HT-29 (cell line): Measurements from ENCODE around the gene MAP6. TPM values are rescaled to one million over a fixed set of nuclear protein-coding genes. Genes with fewer than 3 reads are reported as not detected.
"Not testable (repeated sequence)": the region's sequence is repeated elsewhere in the genome, so short reads cannot be mapped to it uniquely, and the experiment has no call there.

Experiments used
- DNase-seq: peaks from one replicate; pipeline ENCODE4 v3.0.0-alpha.2; 2015; ENCODE audit warnings: low spot score
- total RNA-seq: library from RNA; depleted of rRNA; stranded (reverse); fragments of >200 nt; shearing (Covaris generic); gene quantifications from 2 replicates; pipeline ENCODE4 v1.2.3, GENCODE V29; 2014

The MAP6 gene
- total RNA-seq, 1 experiment from 2014 or later: not detected

GRCh38 chr11:75593286-75593915 lies 75.4 kb downstream of the MAP6 start:
- DNase-seq: no peak

DNA sequence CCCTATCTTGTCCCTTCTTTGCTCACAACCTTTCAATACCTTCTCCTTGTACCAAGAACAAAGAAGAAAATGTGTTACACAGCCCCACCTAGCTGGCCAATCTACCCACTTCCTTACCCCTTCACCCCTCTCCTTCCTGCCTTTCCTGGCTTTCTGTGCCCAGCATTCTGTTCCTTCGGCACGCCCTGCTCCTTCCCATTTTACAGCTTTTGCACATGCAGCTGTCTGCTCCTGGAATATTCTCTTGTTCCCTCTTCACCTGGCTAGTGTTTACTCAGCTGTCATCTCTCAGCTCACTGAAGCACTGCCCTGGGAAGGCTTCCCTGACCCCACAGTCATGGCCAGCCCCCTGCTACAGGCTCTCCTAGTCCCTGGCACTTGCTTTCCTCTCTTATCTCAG lies 76.1 kb downstream of the MAP6 start:
- DNase-seq: no peak

- DNase-seq: no peak
Observed at GRCh38 chr11:75591966-75592365, 76.9 kb downstream of the MAP6 start.

DNA sequence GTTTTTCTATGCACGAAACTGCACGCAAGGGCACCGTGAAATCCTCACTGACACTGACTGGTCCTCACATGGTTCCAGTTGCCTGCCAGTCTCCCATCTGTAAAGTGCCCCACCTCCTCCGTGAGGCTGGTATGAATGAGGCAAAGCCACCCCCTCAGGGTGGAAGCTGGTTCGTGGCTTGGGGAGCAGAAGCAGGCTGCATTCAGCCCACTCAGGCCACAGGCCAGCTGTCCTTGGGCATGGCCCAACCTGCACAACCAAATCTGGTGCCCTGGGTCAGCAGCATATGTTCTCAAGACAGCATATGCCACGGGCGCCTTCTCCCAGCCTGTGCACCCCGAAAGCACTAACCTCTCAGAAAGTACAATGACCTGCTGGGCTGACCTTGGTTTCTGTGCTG lies 77.5 kb downstream of the MAP6 start:
- no peak for DNase-seq

- DNase-seq: no peak
Observed at GRCh38 chr11:75589933-75590332, 78.9 kb downstream of the MAP6 start.

DNA sequence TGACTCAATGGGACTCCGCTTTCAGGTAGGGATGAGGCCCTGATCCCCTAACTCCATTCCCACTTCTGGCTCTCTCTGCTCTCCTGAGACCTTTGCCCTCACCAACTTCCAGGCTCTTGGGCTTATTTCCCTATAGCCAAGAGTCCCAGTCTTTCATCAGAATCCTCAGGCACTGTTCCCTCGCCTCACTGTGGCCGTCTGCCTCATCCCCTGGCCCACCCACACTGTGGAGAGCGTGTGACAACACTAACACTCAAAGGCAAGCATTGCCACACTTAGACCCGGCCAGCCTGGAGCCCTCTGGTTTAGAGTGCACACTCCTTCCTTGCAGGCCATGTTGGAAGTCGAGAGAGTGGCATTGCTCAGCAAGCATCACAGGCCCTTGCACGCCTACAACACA lies 79.8 kb downstream of the MAP6 start:
- DNase-seq: no peak

DNA sequence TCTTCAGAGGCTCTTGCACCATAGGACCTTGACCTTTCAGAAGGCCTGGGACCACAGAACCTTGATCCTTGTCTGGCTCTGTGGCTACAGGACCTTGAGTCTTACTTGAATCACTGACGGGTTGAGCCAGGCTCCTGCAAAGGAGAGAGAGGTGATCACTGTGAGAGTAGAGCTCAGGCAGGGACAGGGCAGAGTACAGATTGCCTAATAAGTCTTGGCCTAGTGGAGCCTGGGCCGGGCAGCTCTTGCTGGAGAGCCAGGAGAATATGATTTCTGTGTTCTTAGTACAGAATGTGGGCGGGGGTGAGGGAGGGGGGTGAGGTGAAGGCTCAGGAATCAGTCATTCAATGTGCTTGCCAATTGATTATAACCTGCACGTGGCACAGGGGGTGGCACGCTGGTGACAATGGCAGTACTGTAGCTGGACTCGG lies 80.8 kb downstream of the MAP6 start:
- no peak for DNase-seq

GRCh38 chr11:75586395-75586794 lies 82.4 kb downstream of the MAP6 start:
- DNase-seq: no peak

GRCh38 chr11:75585293-75585670 lies 83.6 kb downstream of the MAP6 start:
- DNase-seq: no peak

DNA sequence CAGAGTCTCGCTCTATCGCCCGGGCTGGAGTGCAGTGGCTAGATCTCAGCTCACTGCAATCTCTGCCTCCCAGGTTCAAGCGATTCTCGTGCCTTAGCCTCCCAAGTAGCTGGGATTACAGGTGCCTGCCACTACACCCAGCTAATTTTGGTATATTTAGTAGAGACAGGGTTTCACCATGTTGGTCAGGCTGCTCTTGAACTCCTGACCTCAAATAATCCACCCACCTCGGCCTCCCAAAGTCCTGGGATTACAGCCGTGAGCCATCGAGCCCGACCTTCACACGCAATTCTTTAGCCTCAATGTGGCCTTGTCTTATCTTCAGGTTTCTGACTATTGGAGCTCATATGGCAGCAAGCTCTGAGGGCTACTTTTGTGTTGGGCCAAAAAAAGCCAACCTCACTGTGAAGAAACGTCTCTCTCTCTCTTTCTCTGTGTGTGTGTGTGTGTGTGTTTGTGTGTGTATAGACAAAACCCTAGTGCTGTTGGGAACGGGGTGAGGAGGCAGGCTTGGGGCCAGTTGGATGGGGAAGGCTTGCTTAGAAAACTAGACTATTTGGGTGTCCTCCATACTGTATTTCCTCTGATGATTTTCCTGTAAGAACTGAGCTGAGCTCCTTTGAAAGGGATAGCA lies 84.1 kb downstream of the MAP6 start:
- DNase-seq: not testable (repeated sequence)

DNA sequence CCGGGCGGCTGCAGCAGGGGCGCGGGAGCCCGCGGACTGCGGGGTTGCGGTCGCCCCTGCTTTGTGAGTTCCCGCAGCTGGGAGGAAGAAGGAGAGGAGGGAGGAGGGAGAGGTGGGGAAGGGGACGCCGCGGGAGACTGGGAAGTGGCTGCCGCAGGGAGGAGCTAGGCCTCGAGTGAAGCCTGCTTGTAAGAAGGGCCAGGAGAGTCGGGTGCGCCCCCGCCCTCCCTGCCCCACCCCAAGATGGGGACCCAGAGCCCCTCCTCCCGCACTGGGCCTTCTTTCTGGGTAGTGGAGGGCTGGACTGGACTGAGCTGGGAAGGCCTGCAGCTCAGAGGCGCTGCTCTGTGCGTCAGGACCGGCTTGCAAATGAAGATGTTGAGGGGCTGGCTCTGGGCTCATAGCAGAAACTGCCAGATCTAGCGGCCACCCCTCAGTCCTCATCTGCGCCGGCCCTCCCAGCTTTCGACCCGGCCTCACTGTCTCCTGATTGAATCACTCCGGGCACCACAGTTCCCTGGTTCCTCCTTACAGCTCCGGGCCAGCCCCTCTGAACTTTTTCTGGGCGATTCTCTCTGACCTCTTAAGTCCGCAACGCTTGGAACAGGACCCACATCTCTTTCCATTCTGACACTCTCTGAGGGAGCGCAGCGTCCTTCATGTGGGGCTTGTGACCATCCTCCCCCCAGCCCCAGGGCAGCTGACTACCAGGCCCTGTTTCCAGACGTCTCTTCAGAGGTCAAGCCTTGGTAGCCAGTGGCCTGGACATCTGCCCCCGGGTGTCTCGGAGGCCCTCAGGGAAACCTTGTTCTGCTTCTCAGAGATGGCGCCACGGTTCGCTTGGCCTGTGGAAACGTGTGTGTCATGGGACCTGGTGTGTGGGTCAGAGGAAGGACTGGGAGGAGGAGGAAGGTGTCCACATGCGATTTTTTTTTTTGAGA lies 84.8 kb downstream of the MAP6 start:
- no peak for DNase-seq

DNA sequence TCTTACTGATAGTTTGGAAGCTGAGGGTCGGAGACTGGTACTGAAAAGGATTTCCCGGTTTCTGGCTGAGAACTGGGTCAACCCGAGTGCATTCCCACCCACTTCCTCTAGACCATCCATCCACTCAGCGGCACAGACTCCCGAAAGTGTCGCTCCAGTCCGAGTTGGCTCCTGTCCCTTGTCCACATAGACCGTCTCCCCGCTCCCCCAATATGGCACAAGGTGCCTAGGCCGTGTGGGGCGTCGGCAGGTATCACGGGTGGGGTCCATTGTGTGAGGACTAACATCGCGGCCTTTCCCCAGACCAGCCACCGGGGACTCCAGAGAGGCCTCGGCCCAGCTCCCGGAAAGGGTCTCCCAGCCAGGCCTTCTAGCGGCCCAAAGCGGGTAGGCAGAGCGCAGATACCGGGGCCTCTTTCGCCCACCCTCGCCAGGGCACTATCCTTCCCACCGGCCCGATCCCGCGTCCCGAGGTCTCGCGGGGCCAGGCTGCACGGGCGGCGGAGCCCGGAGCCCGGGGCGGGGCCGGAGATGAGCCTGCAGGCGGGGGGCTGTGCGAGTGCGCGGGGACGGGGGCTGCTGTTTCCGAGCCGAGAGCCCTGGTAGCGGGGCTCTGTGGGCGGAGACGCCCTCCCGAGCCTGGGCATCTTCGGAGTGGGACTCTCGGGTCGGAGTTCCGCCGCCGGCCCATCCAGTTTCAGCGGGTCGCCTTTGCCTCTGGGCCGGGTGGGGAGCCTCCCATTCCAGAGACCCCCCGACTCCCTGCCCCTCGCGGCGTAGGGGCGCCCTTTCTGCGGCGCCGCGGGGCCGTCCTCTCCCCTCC lies 85.7 kb downstream of the MAP6 start:
- DNase-seq: peak; percentile 30

GRCh38 chr11:75582506-75582894 lies 86.3 kb downstream of the MAP6 start:
- no peak for DNase-seq

- DNase-seq: no peak
Observed at GRCh38 chr11:75579841-75580240, 89.0 kb downstream of the MAP6 start.

GRCh38 chr11:75578977-75579376 lies 89.9 kb downstream of the MAP6 start:
- DNase-seq: no peak

- peak; percentile 55 for DNase-seq
Observed at GRCh38 chr11:75577207-75577606, 91.6 kb downstream of the MAP6 start.

DNA sequence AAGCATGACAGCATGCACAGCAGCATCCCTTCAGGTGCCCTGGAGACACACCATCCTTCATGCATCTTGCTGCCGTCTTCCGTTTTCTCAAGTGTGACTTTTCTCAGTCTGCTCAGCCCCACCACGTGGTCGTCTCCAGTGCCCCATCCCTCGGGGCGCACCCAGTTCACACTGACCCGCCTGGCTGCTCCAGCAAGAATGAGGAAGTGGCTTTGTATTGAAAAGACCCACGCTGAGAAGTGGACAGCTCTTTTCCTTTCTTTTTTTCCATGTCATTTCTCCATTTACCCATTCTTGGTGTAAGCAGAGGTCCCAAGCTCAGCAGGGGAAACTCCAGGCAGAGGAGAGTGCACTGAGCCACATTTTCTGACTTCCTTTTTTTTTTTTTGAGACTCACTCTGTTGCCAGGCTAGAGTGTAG lies 92.3 kb downstream of the MAP6 start:
- peak; percentile 71 for DNase-seq

- DNase-seq: no peak
Observed at GRCh38 chr11:75576017-75576416, 92.8 kb downstream of the MAP6 start.

- DNase-seq: no peak
Observed at GRCh38 chr11:75574698-75575602, 93.9 kb downstream of the MAP6 start.

GRCh38 chr11:75572744-75573143 lies 96.1 kb downstream of the MAP6 start:
- no peak for DNase-seq

- DNase-seq: no peak
Observed at GRCh38 chr11:75571625-75572024, 97.2 kb downstream of the MAP6 start.
